GM12865 (cell line): ENCODE results near the gene SGO2.

Source experiments
- DNase-seq: peaks from one replicate; pipeline ENCODE4 v3.0.0; 2010; ENCODE audit warnings: low read depth
- H3K4me3 ChIP-seq: 2 replicates; pipeline ENCODE4 v1.5.1; 2011; ENCODE audit warnings: mild to moderate bottlenecking, low read depth, low read length, control low read depth
- TF ChIP-seq, protein P1 (sequence below): IDR thresholded peaks from 2 replicates; pipeline ENCODE4 v1.5.1; 2011; ENCODE audit warnings: low read length, control low read depth, low read depth, inconsistent platforms; ENCODE audit not compliant: insufficient read depth; ENCODE audit errors: missing control alignments

SGO2 gene

DNA sequence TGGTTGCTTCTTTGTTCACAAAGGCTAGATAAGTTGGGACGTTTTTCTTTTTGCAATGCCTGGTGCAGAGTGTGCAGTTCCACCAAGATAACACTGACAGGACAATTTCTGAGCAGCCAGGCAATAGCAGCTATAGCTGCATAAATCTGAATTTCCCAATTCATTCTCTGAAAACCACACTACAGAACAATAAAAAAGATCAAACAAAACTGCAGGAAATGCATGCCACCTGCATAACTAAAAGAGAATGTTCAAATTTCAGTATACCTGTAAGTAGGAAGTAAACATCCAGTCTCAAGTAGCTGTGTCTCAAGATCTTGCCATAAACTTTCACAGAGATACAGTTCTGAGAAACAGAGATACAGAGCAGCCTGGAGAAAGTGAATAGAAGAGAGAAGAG, 10.9 kb upstream of the SGO2 start:
- TF ChIP-seq, protein P1, sequence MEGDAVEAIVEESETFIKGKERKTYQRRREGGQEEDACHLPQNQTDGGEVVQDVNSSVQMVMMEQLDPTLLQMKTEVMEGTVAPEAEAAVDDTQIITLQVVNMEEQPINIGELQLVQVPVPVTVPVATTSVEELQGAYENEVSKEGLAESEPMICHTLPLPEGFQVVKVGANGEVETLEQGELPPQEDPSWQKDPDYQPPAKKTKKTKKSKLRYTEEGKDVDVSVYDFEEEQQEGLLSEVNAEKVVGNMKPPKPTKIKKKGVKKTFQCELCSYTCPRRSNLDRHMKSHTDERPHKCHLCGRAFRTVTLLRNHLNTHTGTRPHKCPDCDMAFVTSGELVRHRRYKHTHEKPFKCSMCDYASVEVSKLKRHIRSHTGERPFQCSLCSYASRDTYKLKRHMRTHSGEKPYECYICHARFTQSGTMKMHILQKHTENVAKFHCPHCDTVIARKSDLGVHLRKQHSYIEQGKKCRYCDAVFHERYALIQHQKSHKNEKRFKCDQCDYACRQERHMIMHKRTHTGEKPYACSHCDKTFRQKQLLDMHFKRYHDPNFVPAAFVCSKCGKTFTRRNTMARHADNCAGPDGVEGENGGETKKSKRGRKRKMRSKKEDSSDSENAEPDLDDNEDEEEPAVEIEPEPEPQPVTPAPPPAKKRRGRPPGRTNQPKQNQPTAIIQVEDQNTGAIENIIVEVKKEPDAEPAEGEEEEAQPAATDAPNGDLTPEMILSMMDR = no peak
- no peak for DNase-seq
- no peak overlapping the region for H3K4me3 ChIP-seq

DNA sequence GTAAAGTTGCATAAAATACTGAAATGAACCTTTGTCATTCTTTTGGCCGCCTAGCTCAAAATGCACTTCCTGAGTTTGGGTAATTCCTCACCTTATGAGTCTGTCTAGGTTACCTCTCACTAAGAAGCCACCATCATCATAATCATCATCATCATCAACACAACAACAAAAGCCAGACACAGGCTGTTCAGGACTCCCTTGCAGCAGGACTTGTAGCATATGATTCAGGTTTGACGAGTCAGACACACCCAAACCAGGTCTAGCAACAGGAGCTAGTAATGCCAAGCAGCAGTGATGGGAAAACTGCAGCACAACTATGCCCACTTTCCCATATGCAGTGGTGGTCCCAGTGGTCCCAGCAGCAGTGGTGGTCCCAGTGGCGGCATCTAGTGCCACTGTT, 2.8 kb upstream of the SGO2 start:
- no peak overlapping the region for H3K4me3 ChIP-seq
- no peak for DNase-seq
- TF ChIP-seq, protein P1 = no peak

DNA sequence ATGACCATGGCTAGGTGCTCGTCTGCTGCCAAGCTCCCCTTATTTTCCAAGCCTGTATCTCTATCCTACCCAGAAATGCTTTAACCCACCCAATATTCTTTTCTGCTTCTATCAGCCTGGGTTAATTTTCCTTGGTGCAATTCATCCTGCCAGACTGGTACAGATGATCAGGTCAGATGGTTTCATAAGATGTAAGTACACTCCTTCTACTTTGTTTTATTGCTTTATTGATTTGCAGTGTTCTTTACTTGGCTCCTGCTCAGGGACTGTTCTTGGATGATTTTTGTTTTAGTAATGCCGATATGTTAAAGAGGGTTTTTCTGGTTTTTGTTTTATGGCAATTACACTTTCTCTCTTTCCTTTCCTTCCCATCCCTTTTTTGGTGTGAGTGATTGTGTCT, 2.4 kb upstream of the SGO2 start:
- TF ChIP-seq, protein P1 = no peak
- no peak overlapping the region for H3K4me3 ChIP-seq
- DNase-seq = no peak

DNA sequence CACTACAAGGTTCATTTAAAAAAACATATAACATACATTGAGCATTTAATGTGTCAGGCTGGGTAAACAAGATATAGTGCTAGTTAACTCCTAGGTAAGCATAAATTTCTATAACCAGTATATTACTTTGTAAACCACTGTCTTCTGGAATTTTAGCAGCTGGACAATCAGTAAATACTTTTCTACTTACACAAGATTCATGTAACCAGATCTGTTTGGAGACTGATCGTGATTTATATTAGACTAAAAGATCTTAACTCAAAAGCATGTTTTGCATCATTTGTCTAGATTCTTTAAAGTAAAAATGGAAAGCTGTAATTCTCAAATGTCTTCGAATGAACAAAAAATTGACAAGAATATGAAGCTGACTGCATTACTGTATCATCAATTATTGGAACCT, 941 bp upstream of the SGO2 start:
- DNase-seq = no peak
- TF ChIP-seq, protein P1 = no peak

DNA sequence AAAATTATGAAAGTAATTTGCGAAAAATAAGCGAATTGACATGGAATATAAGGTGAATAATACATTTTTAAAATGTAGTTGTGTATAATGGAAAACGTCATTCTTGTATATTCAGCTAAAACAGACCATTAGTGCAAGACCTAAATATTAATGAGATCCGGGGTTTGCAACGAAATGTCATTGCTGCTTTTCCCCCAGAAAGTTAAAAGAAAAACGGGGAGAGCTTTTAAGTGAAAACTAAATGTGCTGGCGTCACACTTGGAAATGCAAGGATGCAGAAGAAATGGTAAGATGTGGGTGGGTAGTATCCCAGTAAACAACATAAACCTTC, 491 bp upstream of the SGO2 start:
- H3K4me3 ChIP-seq = peak overlapping the region; percentile 96
- TF ChIP-seq, protein P1 = no peak
- DNase-seq = no peak

More for the DNA sequence above, 941 bp upstream of the SGO2 start:
- no peak overlapping the region for H3K4me3 ChIP-seq

DNA sequence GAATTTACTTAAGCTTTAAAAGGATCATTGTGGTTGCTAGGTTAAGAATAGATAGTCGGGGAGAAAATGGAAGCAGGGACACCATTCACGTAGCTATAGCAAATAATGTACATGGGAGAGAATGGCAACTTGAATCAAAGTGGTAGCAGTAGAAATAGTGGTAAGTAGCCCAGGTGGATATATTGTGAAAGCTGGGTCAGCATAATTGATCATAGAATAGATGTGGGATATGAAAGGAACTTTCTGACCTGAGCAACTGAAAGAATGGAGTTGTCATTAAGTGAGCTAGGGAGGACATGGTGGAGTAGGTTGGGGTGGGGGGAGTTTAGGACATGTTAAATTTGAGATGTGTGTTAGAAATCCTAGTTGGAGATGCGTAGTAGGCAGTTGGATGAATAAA, 2.2 kb downstream of the SGO2 start:
- H3K4me3 ChIP-seq = no peak overlapping the region
- TF ChIP-seq, protein P1 = no peak
- no peak for DNase-seq

DNA sequence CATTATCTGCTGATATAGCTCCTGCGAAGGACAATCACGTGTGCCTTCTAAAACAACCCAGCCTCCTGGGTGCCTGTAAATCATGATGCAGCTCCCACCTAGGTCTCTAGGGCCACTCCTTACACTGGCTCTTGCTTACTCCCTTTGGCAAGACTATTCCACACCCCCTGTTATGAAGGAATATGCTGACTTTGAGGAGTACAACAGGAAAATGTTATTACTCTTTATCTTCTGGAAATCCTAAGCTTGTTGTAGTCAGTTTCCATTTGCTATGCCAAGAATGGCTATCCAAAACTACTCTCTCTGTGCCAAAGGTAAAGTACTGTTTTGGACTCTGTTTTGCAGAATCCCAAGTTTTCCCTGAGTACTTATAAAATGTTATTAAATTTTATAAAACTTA, 7.7 kb downstream of the SGO2 start:
- no peak for DNase-seq
- H3K4me3 ChIP-seq = no peak overlapping the region
- TF ChIP-seq, protein P1 = no peak
